ENCODE data around the gene GPRC6A. TPM values are rescaled to one million over a fixed set of nuclear protein-coding genes. Genes with fewer than 3 reads are reported as not detected.

Gene GPRC6A
- total RNA-seq, 1 experiment from 2014 or later: not detected

- CTCF ChIA-PET: interaction anchor here (1.4 kb wide), 1 partner anchor 11 kb away, joined by 3 read pairs; no protein-coding TSS in a partner anchor
- RAD21 ChIA-PET (ENCODE audit: low non-redundant PET in 1 of 2, low total read pairs in 2 of 2, uncharacterized antibody in 2 of 2, unreplicated experiment in 2 of 2): no interaction called here
- no peaks in the 10 kb centered on the region for H3K9me3 ChIP-seq (ENCODE audit: control insufficient read depth in 1 of 2, insufficient read depth in 1 of 2, low read depth in 1 of 2, low read length in 2 of 2)
- ATAC-seq (no peak), DNase-seq (ENCODE audit: low read depth, low spot score) (no peak)
- H2AFZ ChIP-seq (ENCODE audit: low read depth, low read length, poor library complexity, severe bottlenecking): no peak overlapping the region
- H3K36me3 ChIP-seq (ENCODE audit: control insufficient read depth in 1 of 2, insufficient read depth in 2 of 2, low read length in 2 of 2): no peaks in the 10 kb centered on the region
- H3K9ac ChIP-seq (ENCODE audit: low read length): no peak overlapping the region
- no peak overlapping the region for H3K27ac ChIP-seq (ENCODE audit: low read depth, low read length)
- H3K4me1 ChIP-seq (ENCODE audit: control insufficient read depth in 1 of 2, insufficient read depth in 2 of 2, low read length in 2 of 2): no peaks in the 10 kb centered on the region
- no peaks in the 10 kb centered on the region for H3K27me3 ChIP-seq (ENCODE audit: insufficient read depth, low read length)
- TF ChIP-seq ZFX (IDR thresholded peaks at IDR 0.05): no peak
- no peak for TF ChIP-seq SRF (IDR thresholded peaks at IDR 0.05; ENCODE audit: low read depth)
- TF ChIP-seq POLR2AphosphoS5 (IDR thresholded peaks at IDR 0.05; ENCODE audit: low read depth, low read length): no peak
- no peak for TF ChIP-seq RAD21 (IDR thresholded peaks at IDR 0.05; ENCODE audit: low read depth)
- no peak for TF ChIP-seq CTCF (IDR thresholded peaks at IDR 0.05 in 2 of 3, conservative IDR thresholded peaks at IDR 0.05 in 1 of 3; ENCODE audit: borderline replicate concordance in 1 of 3, insufficient read depth in 1 of 3, low read depth in 2 of 3, low read length in 2 of 3)
- TF ChIP-seq CBX3 (IDR thresholded peaks at IDR 0.05; ENCODE audit: low read depth): no peak
- TF ChIP-seq JUND (IDR thresholded peaks at IDR 0.05): no peak
- no peak for TF ChIP-seq ZNF274 (IDR thresholded peaks at IDR 0.05; ENCODE audit: low read depth, low read length)
- no TSS peak for BruUV-seq (replicated peaks)
- intact Hi-C loops (cut with micrococcal nuclease): no loop called here
- no peaks in the 10 kb centered on the region for H3K79me2 ChIP-seq (ENCODE audit: insufficient read depth, low read length)
- H3K4me2 ChIP-seq (ENCODE audit: low read length): no peak overlapping the region
- no peak overlapping the region for H3K4me3 ChIP-seq (replicated peaks in 1 of 2; ENCODE audit: low read depth in 1 of 2, low read length in 2 of 2)
- H3K9me2 ChIP-seq (ENCODE audit: insufficient read depth): no peaks in the 10 kb centered on the region
- POLR2A ChIA-PET: no interaction called here
- no peaks in the 10 kb centered on the region for H4K20me1 ChIP-seq (ENCODE audit: insufficient read depth)
Observed at GRCh38 chr6:116767715-116768114, 61.2 kb downstream of the GPRC6A start.

- Histone ChIP-seq H3K9me2 (ENCODE audit: insufficient read depth) (no peaks in the 10 kb centered on the region), H3K4me3 (replicated peaks in 1 of 2; ENCODE audit: low read depth in 1 of 2, low read length in 2 of 2) (no peak overlapping the region), H3K27ac (ENCODE audit: low read depth, low read length) (no peak overlapping the region), H4K20me1 (ENCODE audit: insufficient read depth) (no peaks in the 10 kb centered on the region), H3K27me3 (ENCODE audit: insufficient read depth, low read length) (no peaks in the 10 kb centered on the region), H3K4me1 (ENCODE audit: control insufficient read depth in 1 of 2, insufficient read depth in 2 of 2, low read length in 2 of 2) (no peaks in the 10 kb centered on the region), H3K9ac (ENCODE audit: low read length) (no peak overlapping the region), H2AFZ (ENCODE audit: low read depth, low read length, poor library complexity, severe bottlenecking) (no peak overlapping the region), H3K36me3 (ENCODE audit: control insufficient read depth in 1 of 2, insufficient read depth in 2 of 2, low read length in 2 of 2) (no peaks in the 10 kb centered on the region), H3K4me2 (ENCODE audit: low read length) (no peak overlapping the region), H3K79me2 (ENCODE audit: insufficient read depth, low read length) (no peaks in the 10 kb centered on the region), H3K9me3 (ENCODE audit: control insufficient read depth in 1 of 2, insufficient read depth in 1 of 2, low read depth in 1 of 2, low read length in 2 of 2) (no peaks in the 10 kb centered on the region)
- no TSS peak for BruUV-seq (replicated peaks)
- RAD21 ChIA-PET (ENCODE audit: low non-redundant PET in 1 of 2, low total read pairs in 2 of 2, uncharacterized antibody in 2 of 2, unreplicated experiment in 2 of 2): no interaction called here
- POLR2A ChIA-PET: no interaction called here
- intact Hi-C loops (cut with micrococcal nuclease): no loop called here
- CTCF ChIA-PET: no interaction called here
- TF ChIP-seq SRF (IDR thresholded peaks at IDR 0.05; ENCODE audit: low read depth): no peak
- DNase-seq (ENCODE audit: low read depth, low spot score) (no peak), ATAC-seq (no peak)
Observed at GRCh38 chr6:116766506-116767176, 62.2 kb downstream of the GPRC6A start.

Data from HCT116 (cell line).